ENCODE data around the gene PRPF6. TPM values are rescaled to one million over a fixed set of nuclear protein-coding genes. Genes with fewer than 3 reads are reported as not detected.

The PRPF6 gene
- total and polyA plus RNA-seq, 2 of the 13 experiments (the other 11 are each of a cell fraction or from before 2014, with no cell fraction given): 63.7 to 101 TPM

- TF ChIP-seq, protein P1, sequence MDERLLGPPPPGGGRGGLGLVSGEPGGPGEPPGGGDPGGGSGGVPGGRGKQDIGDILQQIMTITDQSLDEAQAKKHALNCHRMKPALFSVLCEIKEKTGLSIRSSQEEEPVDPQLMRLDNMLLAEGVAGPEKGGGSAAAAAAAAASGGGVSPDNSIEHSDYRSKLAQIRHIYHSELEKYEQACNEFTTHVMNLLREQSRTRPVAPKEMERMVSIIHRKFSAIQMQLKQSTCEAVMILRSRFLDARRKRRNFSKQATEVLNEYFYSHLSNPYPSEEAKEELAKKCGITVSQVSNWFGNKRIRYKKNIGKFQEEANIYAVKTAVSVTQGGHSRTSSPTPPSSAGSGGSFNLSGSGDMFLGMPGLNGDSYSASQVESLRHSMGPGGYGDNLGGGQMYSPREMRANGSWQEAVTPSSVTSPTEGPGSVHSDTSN (CRISPR knock-in tag; IDR thresholded peaks at IDR 0.05): no peak
- TF ChIP-seq ZNF674 (CRISPR knock-in tag; IDR thresholded peaks at IDR 0.05; ENCODE audit: low read depth) (no peak; the same call in 1 of the 2 replicates), POLR2AphosphoS2 (IDR thresholded peaks at IDR 0.05; ENCODE audit: low read depth, low read length) (no peak), RAD51 (IDR thresholded peaks at IDR 0.05; ENCODE audit: borderline replicate concordance) (no peak), ZNF3 (CRISPR knock-in tag; IDR thresholded peaks at IDR 0.05) (peak; percentile 50; the same call in 1 of the 2 replicates), ASH2L (IDR thresholded peaks at IDR 0.05; ENCODE audit: insufficient read length, low read depth, low read length) (no peak), ZBTB42 (CRISPR knock-in tag; IDR thresholded peaks at IDR 0.05) (no peak), ATF3 (CRISPR knock-in tag; IDR thresholded peaks at IDR 0.05) (peak; percentile 65; the same call in 1 of the 2 replicates), PHB2 (IDR thresholded peaks at IDR 0.05; ENCODE audit: partially characterized antibody) (no peak), XRCC5 (optimal IDR thresholded peaks at IDR 0.05; ENCODE audit: low read length) (peak; percentile 85), SRY (CRISPR knock-in tag; IDR thresholded peaks at IDR 0.05) (0 out of 2 replicates have a peak, but pooled peaks have one; percentile 48), CBX1 (IDR thresholded peaks at IDR 0.05; ENCODE audit: low read depth) (no peak), ZNF337 (CRISPR knock-in tag; IDR thresholded peaks at IDR 0.05; ENCODE audit: borderline replicate concordance, low read depth) (peak; percentile 17; the same call in 1 of the 2 replicates), MYPOP (CRISPR knock-in tag; IDR thresholded peaks at IDR 0.05) (no peak), STAT6 (CRISPR knock-in tag; IDR thresholded peaks at IDR 0.05; ENCODE audit: borderline replicate concordance) (no peak)
- TF ChIP-seq, protein P2, sequence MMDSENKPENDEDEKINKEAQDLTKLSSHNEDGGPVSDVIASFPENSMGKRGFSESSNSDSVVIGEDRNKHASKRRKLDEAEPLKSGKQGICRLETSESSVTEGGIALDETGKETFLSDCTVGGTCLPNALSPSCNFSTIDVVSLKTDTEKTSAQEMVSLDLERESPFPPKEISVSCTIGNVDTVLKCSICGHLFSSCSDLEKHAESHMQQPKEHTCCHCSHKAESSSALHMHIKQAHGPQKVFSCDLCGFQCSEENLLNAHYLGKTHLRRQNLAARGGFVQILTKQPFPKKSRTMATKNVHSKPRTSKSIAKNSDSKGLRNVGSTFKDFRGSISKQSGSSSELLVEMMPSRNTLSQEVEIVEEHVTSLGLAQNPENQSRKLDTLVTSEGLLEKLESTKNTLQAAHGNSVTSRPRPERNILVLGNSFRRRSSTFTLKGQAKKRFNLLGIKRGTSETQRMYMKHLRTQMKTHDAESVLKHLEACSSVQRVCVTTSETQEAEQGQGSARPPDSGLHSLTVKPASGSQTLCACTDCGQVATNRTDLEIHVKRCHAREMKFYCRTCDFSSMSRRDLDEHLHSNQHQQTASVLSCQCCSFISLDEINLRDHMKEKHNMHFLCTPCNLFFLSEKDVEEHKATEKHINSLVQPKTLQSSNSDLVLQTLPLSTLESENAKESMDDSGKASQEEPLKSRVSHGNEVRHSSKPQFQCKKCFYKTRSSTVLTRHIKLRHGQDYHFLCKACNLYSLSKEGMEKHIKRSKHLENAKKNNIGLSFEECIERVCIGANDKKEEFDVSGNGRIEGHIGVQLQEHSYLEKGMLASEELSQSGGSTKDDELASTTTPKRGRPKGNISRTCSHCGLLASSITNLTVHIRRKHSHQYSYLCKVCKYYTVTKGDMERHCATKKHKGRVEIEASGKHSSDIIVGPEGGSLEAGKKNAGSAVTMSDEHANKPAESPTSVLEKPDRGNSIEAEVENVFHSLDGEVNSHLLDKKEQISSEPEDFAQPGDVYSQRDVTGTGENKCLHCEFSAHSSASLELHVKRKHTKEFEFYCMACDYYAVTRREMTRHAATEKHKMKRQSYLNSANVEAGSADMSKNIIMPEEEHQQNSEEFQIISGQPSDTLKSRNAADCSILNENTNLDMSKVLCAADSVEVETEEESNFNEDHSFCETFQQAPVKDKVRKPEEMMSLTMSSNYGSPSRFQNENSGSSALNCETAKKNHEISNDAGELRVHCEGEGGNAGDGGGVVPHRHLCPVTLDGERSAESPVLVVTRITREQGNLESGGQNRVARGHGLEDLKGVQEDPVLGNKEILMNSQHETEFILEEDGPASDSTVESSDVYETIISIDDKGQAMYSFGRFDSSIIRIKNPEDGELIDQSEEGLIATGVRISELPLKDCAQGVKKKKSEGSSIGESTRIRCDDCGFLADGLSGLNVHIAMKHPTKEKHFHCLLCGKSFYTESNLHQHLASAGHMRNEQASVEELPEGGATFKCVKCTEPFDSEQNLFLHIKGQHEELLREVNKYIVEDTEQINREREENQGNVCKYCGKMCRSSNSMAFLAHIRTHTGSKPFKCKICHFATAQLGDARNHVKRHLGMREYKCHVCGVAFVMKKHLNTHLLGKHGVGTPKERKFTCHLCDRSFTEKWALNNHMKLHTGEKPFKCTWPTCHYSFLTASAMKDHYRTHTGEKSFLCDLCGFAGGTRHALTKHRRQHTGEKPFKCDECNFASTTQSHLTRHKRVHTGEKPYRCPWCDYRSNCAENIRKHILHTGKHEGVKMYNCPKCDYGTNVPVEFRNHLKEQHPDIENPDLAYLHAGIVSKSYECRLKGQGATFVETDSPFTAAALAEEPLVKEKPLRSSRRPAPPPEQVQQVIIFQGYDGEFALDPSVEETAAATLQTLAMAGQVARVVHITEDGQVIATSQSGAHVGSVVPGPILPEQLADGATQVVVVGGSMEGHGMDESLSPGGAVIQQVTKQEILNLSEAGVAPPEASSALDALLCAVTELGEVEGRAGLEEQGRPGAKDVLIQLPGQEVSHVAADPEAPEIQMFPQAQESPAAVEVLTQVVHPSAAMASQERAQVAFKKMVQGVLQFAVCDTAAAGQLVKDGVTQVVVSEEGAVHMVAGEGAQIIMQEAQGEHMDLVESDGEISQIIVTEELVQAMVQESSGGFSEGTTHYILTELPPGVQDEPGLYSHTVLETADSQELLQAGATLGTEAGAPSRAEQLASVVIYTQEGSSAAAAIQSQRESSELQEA (CRISPR knock-in tag; IDR thresholded peaks at IDR 0.05; ENCODE audit: not compliant biosample characterization): peak; percentile 28
Observed at GRCh38 chr20:63957004-63957689, 23.8 kb upstream of the PRPF6 start (continued).

Measured in HepG2 (cell line).